ENCODE measurements around the gene GOSR2.

Gene GOSR2

DNA sequence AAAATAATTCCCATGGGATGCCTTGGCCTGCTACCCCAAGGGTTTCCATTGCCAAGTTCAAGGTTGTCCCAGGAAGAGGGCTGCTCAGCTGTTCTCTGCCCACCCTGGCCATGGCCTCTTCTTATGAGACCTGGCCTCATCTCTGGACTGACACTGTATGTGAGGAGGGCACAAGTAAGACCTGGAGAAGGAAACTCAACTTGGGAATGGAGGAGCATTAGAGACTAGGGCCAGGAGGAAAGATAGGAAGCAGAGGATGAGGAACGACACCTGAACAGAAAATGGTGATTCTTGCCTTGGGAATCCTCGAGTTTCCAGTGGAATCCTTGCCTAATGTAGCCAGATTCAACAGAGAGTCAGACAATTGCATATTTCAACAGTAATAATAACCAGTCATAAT lies 24.6 kb upstream of the GOSR2 start:
- TF ChIP-seq, protein P1, sequence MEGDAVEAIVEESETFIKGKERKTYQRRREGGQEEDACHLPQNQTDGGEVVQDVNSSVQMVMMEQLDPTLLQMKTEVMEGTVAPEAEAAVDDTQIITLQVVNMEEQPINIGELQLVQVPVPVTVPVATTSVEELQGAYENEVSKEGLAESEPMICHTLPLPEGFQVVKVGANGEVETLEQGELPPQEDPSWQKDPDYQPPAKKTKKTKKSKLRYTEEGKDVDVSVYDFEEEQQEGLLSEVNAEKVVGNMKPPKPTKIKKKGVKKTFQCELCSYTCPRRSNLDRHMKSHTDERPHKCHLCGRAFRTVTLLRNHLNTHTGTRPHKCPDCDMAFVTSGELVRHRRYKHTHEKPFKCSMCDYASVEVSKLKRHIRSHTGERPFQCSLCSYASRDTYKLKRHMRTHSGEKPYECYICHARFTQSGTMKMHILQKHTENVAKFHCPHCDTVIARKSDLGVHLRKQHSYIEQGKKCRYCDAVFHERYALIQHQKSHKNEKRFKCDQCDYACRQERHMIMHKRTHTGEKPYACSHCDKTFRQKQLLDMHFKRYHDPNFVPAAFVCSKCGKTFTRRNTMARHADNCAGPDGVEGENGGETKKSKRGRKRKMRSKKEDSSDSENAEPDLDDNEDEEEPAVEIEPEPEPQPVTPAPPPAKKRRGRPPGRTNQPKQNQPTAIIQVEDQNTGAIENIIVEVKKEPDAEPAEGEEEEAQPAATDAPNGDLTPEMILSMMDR (conservative IDR thresholded peaks at IDR 0.05; ENCODE audit: control insufficient read depth, insufficient read depth, low read depth, low read length), result no peak
- no peak overlapping the region for H3K4me3 ChIP-seq (ENCODE audit: control insufficient read depth, low read depth, low read length)
- no peak for DNase-seq (ENCODE audit: low read depth)

DNA sequence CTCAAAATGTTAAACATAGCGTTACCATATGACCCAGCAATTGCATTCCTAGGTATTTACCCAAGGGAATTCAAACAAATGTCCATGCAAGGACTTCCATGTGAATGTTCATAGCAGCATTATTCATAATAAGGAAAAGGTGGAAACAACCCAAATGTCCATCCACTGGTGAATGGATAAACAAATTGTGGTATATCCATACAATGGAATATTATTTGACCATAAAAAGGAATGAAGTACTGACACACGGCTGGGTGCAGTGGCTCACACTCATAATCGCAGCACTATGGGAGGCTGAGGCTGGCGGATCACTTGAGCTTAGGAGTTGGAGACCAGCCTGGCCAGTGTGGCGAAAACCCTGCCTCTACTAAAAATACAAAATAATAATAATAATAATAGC lies 24.1 kb upstream of the GOSR2 start:
- no peak overlapping the region for H3K4me3 ChIP-seq (ENCODE audit: control insufficient read depth, low read depth, low read length)
- DNase-seq (ENCODE audit: low read depth), result no peak
- TF ChIP-seq, protein P1 (conservative IDR thresholded peaks at IDR 0.05; ENCODE audit: control insufficient read depth, insufficient read depth, low read depth, low read length), result no peak

GRCh38 chr17:46901291-46901690 lies 21.7 kb upstream of the GOSR2 start:
- DNase-seq (ENCODE audit: low read depth), result no peak
- no peak overlapping the region for H3K4me3 ChIP-seq (ENCODE audit: control insufficient read depth, low read depth, low read length)
- TF ChIP-seq, protein P1 (conservative IDR thresholded peaks at IDR 0.05; ENCODE audit: control insufficient read depth, insufficient read depth, low read depth, low read length), result no peak

GRCh38 chr17:46903762-46904672 lies 18.9 kb upstream of the GOSR2 start:
- no peak for DNase-seq (ENCODE audit: low read depth)
- TF ChIP-seq, protein P1 (conservative IDR thresholded peaks at IDR 0.05; ENCODE audit: control insufficient read depth, insufficient read depth, low read depth, low read length), result no peak
- no peak overlapping the region for H3K4me3 ChIP-seq (ENCODE audit: control insufficient read depth, low read depth, low read length)

GRCh38 chr17:46908068-46908737 lies 14.8 kb upstream of the GOSR2 start:
- DNase-seq (ENCODE audit: low read depth), result no peak
- TF ChIP-seq, protein P1 (conservative IDR thresholded peaks at IDR 0.05; ENCODE audit: control insufficient read depth, insufficient read depth, low read depth, low read length), result no peak
- no peak overlapping the region for H3K4me3 ChIP-seq (ENCODE audit: control insufficient read depth, low read depth, low read length)

DNA sequence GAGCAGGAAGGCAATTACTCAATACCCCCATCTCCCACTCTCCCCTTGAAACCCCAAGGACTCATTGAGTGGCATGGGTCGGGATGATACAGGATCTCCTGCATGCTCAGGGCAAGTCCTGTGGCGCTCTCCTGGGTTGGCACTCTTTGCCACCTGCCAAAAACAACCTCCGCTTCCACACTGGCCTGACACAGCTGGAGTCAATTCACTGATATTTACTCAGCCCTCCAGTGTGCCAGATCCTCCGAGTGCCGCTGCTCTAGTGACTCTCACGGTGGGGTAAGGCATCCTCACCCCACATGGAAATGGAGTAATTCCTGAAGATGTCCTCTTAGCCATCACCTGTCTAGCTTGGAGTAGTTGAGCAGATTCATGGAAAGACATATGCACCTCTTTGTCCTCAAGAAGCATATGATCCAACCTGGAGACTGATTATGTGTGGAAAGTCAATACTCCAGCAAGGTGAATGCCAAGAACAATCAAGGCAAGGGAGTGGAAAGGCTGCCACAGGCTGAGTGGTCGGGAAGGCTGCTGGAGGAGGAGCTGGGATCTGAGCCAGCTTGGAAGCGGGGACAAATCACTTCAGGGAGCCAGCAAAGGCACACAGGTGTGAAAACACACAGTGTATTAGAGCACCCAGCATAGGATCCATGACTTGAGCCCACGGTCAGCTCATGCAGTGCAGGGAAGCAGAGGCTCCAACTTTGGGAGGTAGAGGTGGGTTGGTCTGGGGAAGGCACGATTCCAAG lies 12.6 kb upstream of the GOSR2 start:
- no peak for DNase-seq (ENCODE audit: low read depth)
- TF ChIP-seq, protein P1 (conservative IDR thresholded peaks at IDR 0.05; ENCODE audit: control insufficient read depth, insufficient read depth, low read depth, low read length), result no peak
- no peak overlapping the region for H3K4me3 ChIP-seq (ENCODE audit: control insufficient read depth, low read depth, low read length)
